Memory B cell (primary cell): ENCODE data around the gene F12.

Experiments used
- ATAC-seq: fragments of 150-1000 bp; cut with Tn5 transposase; 2 replicates; pipeline ENCODE4 v1.10.0; 2021; ENCODE audit warnings: low read depth, mild to moderate bottlenecking, moderate library complexity
- DNase-seq, 2 donors: peaks; one replicate each; pipeline ENCODE4 v3.0.0; 2022; ENCODE audit warnings: low spot score in 2 of 2
- H3K27ac Mint-ChIP-seq: one replicate; pipeline ENCODE4 v1.8.0; 2022; ENCODE audit warnings: mild to moderate bottlenecking, moderate library complexity, mixed read lengths
- H3K27me3 Mint-ChIP-seq: one replicate; pipeline ENCODE4 v1.8.0; 2022; ENCODE audit warnings: mixed read lengths
- H3K36me3 Mint-ChIP-seq: one replicate; pipeline ENCODE4 v1.8.0; 2022; ENCODE audit warnings: mild to moderate bottlenecking, mixed read lengths
- H3K4me1 Mint-ChIP-seq: one replicate; pipeline ENCODE4 v1.8.0; 2022; ENCODE audit warnings: mixed read lengths
- H3K4me3 Mint-ChIP-seq: one replicate; pipeline ENCODE4 v1.8.0; 2022; ENCODE audit warnings: mild to moderate bottlenecking, moderate library complexity, mixed read lengths
- H3K9me3 Mint-ChIP-seq: one replicate; pipeline ENCODE4 v1.8.0; 2022; ENCODE audit warnings: mixed read lengths

Gene F12

GRCh38 chr5:177449140-177450061 lies 40.0 kb upstream of the F12 start:
- DNase-seq (no peak), ATAC-seq (no peak)
- Mint-ChIP-seq H3K4me3 (no peak overlapping the region), H3K4me1 (peaks cover 40% of the 10 kb centered on the region), H3K27me3 (no peaks in the 10 kb centered on the region), H3K9me3 (no peaks in the 10 kb centered on the region), H3K27ac (no peak overlapping the region), H3K36me3 (no peaks in the 10 kb centered on the region)

- ATAC-seq (no peak), DNase-seq (no peak)
- Mint-ChIP-seq H3K27me3 (no peaks in the 10 kb centered on the region), H3K4me3 (peak overlapping the region; percentile 63), H3K9me3 (no peaks in the 10 kb centered on the region), H3K36me3 (no peaks in the 10 kb centered on the region), H3K27ac (peak overlapping the region; percentile 84), H3K4me1 (peaks cover 39% of the 10 kb centered on the region)
These were observed 39.0 kb upstream of the F12 start for GRCh38 chr5:177448244-177448950.

GRCh38 chr5:177447611-177448243 lies 38.4 kb upstream of the F12 start:
- Mint-ChIP-seq H3K4me1 (peaks cover 39% of the 10 kb centered on the region), H3K27ac (peak overlapping the region; percentile 84), H3K27me3 (no peaks in the 10 kb centered on the region), H3K36me3 (peaks cover under 1% of the 10 kb centered on the region), H3K9me3 (no peaks in the 10 kb centered on the region), H3K4me3 (peak overlapping the region; percentile 65)
- DNase-seq (no peak), ATAC-seq (no peak)

GRCh38 chr5:177447066-177447610 lies 37.8 kb upstream of the F12 start:
- H3K9me3 Mint-ChIP-seq: no peaks in the 10 kb centered on the region
- peak overlapping the region; percentile 84 for H3K27ac Mint-ChIP-seq
- H3K4me3 Mint-ChIP-seq: peak overlapping the region; percentile 43
- H3K4me1 Mint-ChIP-seq: peaks cover 38% of the 10 kb centered on the region
- DNase-seq (peak; percentile 62 to 69), ATAC-seq (peak; percentile 48)
- peaks cover 5% of the 10 kb centered on the region for H3K36me3 Mint-ChIP-seq
- H3K27me3 Mint-ChIP-seq: no peaks in the 10 kb centered on the region

GRCh38 chr5:177446200-177447065 lies 37.1 kb upstream of the F12 start, which contains the start of gene PRR7:
Gene PRR7 (plus strand): TSS chr5:177446814. CDS start chr5:177455068, 8,254 bp downstream.
- H3K36me3 Mint-ChIP-seq: peaks cover 8% of the 10 kb centered on the region
- ATAC-seq: peak; percentile 68
- peaks cover 35% of the 10 kb centered on the region for H3K4me1 Mint-ChIP-seq

GRCh38 chr5:177445917-177446199 lies 36.5 kb upstream of the F12 start:
- Mint-ChIP-seq H3K27me3 (no peaks in the 10 kb centered on the region), H3K9me3 (no peaks in the 10 kb centered on the region), H3K4me3 (peak overlapping the region; percentile 74), H3K27ac (peak overlapping the region; percentile 95), H3K36me3 (peaks cover 10% of the 10 kb centered on the region), H3K4me1 (peaks cover 33% of the 10 kb centered on the region)
- DNase-seq: no peak
- ATAC-seq: no peak

More at GRCh38 chr5:177446200-177447065, 37.1 kb upstream of the F12 start, which contains the start of gene PRR7:
- Mint-ChIP-seq H3K9me3 (no peaks in the 10 kb centered on the region), H3K27ac (peak within 1 kb of the TSS; percentile 95), H3K4me3 (peak within 1 kb of the TSS; percentile 74), H3K27me3 (no peaks in the 10 kb centered on the region)
- DNase-seq: peak; percentile 78 to 79

- Mint-ChIP-seq H3K27ac (peak overlapping the region; percentile 95), H3K4me1 (peaks cover 31% of the 10 kb centered on the region), H3K9me3 (no peaks in the 10 kb centered on the region), H3K4me3 (peak overlapping the region; percentile 74), H3K27me3 (no peaks in the 10 kb centered on the region), H3K36me3 (peaks cover 10% of the 10 kb centered on the region)
- ATAC-seq: peak; percentile 12
- DNase-seq: no peak
These were observed 35.9 kb upstream of the F12 start for GRCh38 chr5:177445052-177445916.

GRCh38 chr5:177444106-177445051 lies 35.0 kb upstream of the F12 start:
- Mint-ChIP-seq H3K36me3 (peaks cover 16% of the 10 kb centered on the region), H3K9me3 (no peaks in the 10 kb centered on the region), H3K4me1 (peaks cover 35% of the 10 kb centered on the region), H3K27me3 (no peaks in the 10 kb centered on the region), H3K4me3 (peak overlapping the region; percentile 61), H3K27ac (peak overlapping the region; percentile 95)
- DNase-seq (no peak), ATAC-seq (peak; percentile 34)

GRCh38 chr5:177443144-177443983 lies 34.0 kb upstream of the F12 start:
- no peak for DNase-seq
- Mint-ChIP-seq H3K36me3 (peaks cover 17% of the 10 kb centered on the region), H3K4me3 (no peak overlapping the region), H3K9me3 (no peaks in the 10 kb centered on the region), H3K27ac (peak overlapping the region; percentile 95), H3K4me1 (peaks cover 31% of the 10 kb centered on the region), H3K27me3 (no peaks in the 10 kb centered on the region)
- ATAC-seq: no peak

- H3K27ac Mint-ChIP-seq: no peak overlapping the region
- DNase-seq: no peak
- no peaks in the 10 kb centered on the region for H3K27me3 Mint-ChIP-seq
- H3K4me1 Mint-ChIP-seq: peaks cover 29% of the 10 kb centered on the region
- no peaks in the 10 kb centered on the region for H3K9me3 Mint-ChIP-seq
- ATAC-seq: no peak
- peaks cover 24% of the 10 kb centered on the region for H3K36me3 Mint-ChIP-seq
- H3K4me3 Mint-ChIP-seq: no peak overlapping the region
These were observed 32.9 kb upstream of the F12 start for GRCh38 chr5:177442066-177442826.
